HG03103 (cell line): ENCODE data around the gene GARIN5A.
"Not testable (repeated sequence)": the region's sequence is repeated elsewhere in the genome, so short reads cannot be mapped to it uniquely, and the experiment has no call there.

Experiments used
- ATAC-seq: cut with Tn5 transposase; IDR thresholded peaks from one replicate; pipeline ENCODE4 v1.9.1; 2021; ENCODE audit warnings: low read depth; ENCODE audit not compliant: unreplicated experiment

The GARIN5A gene

DNA sequence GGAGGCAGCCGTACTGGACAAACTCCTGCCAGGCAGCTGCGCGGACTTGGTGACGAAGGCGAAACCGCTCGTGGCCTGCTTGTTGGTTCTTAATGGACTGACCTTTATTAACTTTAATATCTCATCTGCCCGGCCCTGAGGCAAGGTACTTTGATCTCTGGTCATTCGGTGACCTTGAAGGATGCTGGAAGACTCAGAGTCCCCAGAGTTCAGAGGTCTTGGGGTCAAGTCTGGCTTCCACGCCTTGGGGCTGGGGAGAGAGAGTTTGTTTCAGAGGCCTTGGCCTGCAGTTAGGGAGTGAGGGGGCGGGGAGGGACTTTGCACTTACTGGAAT is 10.0 kb downstream of the GARIN5A start:
- no peak for ATAC-seq

GRCh38 chr19:50465986-50466705 is 10.5 kb downstream of the GARIN5A start:
- no peak for ATAC-seq

DNA sequence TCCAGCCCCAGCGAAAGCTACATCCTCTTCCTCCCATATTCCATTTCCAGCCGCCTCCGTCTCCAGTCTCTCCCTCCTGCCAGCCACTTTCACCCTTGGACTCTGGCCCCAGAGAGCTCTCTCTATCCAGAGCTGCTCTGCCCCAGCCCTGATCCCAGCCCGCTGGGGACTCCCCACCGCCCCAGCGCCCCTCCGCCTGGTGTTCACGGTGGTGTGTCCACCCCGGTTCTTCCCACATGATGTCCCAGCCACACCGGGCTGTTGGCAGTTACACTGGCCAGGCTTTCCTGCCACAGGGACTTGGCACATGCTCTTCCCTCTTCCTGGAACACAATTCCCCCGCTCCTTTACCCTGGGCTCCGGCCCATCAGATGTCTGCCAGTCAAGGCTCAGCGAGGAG is 11.6 kb downstream of the GARIN5A start:
- no peak for ATAC-seq

DNA sequence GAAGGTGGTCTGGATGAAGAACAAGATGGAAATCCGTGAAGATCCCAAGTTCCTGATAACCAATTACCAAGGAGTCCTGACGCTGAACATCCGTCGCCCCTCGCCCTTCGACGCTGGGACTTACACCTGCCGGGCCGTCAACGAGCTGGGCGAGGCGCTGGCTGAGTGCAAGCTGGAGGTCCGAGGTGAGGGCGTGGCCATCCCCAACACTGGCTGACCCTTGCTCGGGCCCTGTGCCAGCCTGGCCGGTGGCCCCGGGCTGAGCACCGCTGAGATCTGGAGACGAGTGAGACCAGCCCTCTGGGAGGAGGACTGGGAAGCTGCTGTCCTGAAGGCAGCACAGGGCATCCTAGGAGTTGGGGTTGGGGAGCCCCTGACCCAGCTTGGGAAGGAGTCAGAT is 12.3 kb downstream of the GARIN5A start:
- no peak for ATAC-seq

- no peak for ATAC-seq
Measured at GRCh38 chr19:50462970-50463369, 13.7 kb downstream of the GARIN5A start.

DNA sequence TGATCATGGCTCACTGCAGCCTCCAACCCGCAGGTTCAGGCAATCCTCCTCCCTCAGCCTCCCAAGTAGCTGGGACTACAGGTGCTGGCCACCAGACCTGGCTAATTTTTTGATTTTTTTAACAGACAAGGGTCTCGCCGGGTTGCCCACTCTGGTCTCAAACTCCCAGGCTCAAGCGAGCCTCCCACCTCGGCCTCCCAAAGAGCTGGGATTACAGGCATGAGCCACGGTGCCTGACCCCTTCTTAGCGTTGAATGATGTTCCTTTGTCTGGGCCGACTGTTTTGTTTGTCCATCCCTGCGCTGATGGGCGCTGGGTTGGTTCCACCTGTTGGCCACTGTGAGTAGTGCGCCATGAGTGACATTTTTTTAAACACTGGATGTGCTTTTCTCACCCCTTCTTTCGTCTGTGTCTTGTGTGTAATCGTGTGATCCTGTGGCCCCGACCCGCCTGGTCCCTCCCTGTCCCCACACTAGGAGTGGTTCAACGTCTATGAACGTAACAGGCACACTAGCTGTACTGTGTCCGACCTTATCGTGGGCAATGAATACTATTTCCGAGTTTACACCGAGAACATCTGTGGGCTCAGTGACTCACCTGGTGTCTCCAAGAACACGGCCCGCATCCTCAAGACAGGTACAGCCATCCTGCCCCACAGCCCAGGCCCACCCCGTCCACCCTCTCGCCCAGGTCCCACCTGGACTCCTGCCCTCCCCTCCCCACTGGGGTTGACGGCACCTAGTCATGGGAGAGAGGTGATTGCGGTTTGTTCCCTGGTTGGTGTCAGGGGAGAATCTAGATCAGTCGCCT is 15.4 kb downstream of the GARIN5A start:
- ATAC-seq: no peak

DNA sequence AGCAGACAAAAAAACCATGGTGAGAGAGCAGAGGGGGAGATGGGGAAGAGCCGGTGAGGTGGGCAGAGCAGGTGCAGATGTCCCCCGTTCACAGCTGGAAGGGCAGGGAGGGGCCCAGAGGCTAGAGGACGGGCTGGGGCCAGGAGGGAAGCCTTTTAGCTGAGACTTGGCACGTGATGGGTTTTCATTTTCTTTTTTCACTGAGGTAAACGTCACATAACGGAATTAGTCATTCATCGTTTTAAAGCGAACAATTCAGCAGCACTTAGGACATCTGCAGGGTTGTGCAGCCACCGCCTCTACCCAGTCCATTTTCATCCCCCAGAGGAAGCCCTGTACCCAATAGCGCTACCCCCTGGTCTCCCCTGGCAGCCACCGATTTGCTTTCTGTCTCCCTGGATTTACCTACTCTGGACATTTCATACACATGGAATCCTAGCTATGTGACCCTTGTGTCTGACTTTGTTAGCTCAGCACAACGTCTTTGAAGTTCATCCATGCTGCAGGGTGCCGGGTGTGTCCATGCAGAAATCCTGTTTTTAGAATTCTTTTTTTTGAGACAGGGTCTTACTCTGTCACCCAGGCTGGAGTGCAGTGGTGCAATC is 16.4 kb downstream of the GARIN5A start:
- ATAC-seq: no peak

DNA sequence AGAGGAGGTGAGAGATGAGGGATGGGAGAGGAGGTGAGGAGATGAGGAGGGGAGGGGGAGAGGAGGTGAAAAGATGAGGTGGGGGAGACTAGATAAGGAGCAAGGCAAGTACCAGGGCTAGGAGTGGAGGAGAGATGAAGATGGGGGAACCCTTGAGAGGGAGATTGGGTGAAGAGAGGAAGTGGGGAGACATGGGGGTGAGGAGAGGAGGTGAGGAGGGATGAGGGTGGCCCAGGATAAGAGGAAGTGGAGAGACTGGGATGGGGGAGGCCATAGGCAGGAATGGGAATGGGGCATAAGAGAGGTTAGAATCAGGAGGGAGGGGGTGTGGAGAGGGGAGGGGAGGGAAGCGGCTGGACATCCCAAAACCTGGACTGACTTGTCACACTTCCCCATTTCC is 17.0 kb downstream of the GARIN5A start:
- ATAC-seq: no peak

DNA sequence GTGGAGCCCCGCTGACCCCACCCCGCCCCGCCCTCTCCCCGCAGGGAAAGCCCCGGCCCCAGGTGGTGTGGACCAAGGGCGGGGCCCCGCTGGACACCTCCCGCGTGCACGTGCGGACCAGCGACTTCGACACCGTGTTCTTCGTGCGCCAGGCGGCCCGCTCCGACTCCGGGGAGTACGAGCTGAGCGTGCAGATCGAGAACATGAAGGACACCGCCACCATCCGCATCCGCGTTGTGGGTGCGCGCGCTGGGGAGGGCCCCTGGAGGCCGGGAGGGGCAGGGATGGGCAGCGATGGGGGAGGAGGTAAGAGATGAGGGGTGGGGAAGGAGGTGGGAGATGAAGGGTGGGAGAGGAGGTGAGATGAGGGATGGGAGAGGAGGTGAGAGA is 17.6 kb downstream of the GARIN5A start:
- ATAC-seq: no peak

DNA sequence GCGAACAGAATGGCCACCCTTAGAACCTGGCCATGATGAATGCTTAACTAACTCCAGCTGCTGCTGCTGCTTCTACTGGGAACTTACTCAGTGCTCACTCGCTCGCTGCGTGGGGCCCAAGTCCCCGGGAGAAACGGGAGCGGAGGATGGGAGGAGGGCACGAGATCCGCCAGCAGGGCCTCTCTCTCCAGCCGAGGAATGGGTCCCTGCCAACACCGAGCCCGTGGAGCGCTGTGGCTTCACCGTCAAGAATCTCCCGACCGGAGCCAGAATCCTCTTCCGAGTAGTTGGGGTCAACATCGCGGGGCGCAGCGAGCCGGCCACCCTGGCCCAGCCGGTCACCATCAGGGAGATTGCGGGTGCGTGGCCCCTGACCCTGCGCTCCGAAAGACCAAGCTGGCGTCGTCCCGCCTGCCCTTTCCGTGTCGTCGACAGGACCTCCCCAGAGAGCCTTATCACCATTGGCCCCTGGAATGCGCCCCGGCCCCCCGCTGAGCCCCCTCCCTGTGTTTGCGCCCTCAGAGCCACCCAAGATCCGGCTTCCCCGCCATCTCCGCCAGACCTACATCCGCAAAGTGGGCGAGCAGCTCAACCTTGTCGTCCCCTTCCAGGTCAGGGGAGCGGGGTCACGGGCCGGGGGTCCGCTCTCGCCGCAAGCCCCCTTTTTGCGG is 18.1 kb downstream of the GARIN5A start:
- ATAC-seq: no peak

DNA sequence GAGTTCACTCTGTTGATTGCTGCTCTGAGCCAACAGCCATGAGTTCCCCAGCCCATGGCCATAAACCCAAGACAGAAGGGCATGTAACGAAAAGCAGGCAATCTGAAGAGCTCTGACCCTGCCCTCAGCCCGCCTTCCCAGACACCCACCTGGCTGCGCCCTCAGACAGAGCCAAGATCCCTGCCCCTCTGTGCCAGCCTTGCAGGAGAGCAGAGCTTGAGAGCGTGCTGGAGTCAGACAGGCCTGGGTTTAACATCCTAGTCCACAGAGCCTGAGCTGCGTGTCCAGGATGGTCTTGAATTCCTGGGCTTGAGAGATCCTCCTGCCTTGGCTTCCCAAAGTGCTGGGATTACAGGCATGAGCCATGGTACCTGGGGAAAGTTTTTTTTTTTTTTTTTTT is 19.3 kb downstream of the GARIN5A start:
- ATAC-seq: no peak

DNA sequence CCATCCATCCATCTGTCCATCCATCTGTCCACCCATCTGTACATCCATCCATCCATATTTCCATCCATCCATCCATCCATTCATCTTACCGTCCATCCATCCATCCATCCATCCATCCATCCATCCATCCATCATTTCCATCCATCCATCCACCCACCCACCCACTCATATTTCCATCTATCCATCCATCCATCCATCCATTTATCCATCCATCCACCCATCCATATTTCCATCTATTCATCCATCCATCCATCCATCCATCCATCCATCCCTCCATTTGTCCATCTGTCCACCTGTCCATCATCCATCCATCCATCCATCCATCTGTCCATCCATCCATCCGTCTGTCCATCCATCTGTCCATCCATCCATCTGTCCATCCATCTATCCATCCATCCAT is 20.7 kb downstream of the GARIN5A start:
- ATAC-seq: no peak

DNA sequence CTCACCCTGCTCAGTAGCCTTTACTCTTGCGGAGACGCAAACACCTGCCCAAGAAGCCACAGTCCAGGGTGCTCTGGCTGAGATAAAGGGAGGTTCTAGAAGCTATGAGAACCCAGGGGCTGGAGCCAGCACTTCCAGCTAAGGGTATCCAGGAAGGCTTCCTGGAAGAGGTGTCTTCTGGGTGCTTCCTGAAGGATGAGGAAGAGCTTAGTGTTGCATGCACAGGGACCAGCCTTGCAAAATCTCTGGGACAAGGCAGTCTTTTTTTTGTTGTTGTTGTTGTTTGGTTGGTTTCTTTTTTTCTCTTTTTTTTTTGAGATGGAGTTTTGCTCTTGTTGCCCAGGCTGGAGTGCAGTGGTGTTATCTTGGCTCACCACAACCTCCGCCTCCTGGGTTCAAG is 23.4 kb downstream of the GARIN5A start:
- no peak for ATAC-seq

GRCh38 chr19:50451223-50451534 is 25.5 kb downstream of the GARIN5A start:
- ATAC-seq: no peak

DNA sequence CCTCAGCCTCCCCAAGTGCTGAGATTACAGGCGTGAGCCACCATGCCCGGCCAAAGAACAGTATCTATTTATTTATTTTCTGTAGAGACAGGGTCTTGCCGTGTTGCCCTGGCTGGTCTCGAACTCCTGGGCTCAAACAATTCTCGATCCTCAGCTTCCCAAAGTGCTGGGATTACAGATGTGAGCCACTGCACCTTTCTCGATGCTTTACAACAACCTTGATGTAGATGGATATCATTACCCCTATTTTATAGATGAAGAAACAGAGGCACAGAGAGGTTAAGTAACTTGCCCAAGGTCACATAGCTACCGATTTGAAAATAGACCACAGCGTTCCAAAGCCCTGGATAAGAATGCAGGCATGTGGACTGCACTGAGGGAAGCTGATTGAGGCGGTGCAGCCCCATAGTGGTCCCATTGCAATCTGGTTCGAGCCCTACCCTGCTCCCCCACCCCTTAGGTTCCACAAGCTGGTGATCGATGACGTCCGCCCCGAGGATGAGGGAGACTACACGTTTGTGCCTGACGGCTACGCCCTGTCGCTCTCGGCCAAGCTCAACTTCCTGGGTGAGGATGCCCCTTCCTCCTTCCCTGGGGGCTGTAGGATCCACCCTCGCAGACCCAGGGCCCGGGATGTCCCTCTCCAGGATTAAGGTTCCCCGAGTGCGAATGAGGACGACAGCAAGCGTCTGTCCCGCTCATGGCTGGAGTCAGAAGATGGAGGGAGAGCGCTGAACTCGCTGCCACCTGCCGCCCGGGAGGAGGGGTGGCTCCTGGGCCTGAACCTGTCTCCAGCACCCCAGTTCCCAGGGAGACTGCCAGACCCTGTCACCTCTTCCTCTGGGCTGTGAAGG is 26.1 kb downstream of the GARIN5A start:
- ATAC-seq: no peak

- ATAC-seq: no peak
Measured at GRCh38 chr19:50449236-50449899, 27.3 kb downstream of the GARIN5A start.

DNA sequence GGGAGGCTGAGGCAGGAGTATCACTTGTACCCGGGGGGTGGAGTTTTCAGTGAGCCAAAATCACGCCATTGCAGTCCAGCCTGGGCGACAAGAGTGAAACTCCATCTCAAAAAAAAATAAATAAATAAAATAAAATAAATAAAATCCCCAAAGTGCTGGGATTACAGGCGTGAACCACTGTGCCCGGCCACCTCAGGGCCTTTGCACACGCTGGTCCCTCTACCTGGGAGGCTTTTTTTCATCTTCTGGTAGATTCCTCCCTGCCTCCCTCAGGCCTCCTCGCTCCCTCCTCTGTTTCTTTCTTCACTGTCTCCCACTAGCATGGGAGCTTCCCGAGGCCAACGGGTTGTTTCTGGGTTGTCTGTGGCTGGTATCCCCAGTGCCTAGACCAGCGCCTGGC is 28.9 kb downstream of the GARIN5A start:
- ATAC-seq: no peak

DNA sequence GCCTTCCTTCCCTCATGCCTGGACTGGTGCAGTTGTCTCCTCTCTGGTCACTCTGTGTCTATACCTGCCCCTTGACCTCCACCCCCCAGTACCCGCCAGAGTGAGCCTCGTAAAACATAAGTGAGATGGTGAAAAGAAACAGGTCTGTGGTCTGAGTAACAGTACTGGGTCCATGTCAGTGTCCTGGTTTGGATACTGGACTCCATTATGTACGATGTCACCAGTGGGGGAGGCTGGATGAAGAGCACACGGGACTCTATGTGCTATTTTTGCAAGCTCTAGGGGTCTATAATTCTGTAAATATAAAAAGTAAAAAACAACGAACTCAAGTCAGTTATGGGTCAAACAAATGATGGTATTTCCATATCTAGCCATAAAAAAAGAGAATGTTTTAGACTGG is 29.6 kb downstream of the GARIN5A start:
- ATAC-seq: no peak

DNA sequence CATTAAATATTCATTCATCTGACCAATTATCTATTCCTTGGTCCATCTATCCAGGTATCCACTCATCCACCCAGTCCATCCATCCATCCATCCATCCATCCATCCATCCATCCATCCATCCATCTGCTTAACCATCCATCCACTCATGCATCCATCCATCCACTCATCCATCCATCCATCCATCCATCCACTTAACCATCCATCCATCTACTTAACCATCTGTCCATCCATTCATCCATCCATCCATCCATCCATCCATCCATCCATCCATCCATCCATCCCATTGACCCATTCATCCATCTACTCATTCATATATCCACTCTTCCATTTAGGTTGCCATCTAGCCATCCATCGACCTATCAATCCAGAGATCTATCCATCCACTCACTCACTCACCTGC is 32.6 kb downstream of the GARIN5A start:
- ATAC-seq: no peak

DNA sequence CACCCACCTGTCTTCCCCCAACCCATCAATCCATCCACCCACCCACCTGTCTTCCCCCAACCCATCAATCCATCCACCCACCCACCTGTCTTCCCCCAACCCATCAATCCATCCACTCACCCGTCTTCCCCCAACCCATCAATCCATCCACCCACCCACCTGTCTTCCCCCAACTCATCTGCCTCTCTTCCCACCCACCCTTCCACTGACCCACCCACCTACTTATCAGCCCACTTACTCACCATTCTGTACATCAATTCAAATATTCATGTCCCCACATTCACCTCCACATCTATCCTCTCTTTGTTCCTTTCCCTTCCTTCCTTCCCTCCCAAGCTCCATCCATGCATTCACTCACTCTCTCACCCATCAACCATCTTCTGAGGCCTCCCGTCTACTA is 37.5 kb downstream of the GARIN5A start:
- not testable (repeated sequence) for ATAC-seq
